GM18519 (cell line): Measurements from ENCODE around the gene GGA1.

Source experiments
- ATAC-seq: cut with Tn5 transposase; IDR thresholded peaks from one replicate; pipeline ENCODE4 v1.9.1; 2021; ENCODE audit warnings: mild to moderate bottlenecking, moderate library complexity; ENCODE audit not compliant: unreplicated experiment, low FRiP score

The GGA1 gene

GRCh38 chr22:37627121-37627520, 18.5 kb downstream of the GGA1 start:
- no peak for ATAC-seq

DNA sequence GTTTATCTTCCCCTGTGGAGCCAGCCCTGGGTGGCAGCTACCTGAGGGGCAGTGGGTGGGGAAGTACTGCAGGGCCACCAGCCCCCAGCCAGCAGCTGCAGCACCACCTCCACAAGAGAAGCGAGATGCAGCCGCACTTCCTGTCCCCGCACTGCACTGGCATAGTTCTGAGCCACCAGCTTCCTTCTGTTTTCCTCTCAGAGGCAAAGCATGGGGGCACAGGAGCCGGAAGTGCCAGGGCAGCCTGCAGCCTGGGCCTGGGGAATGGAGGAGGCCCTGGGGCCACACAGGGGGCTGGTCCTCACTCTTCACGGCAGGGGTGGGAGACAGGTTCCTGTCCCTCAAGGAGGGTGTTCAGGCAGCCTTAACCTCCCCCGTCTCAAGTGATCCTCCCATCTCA, 18.9 kb downstream of the GGA1 start:
- no peak for ATAC-seq

GRCh38 chr22:37628830-37629229, 20.2 kb downstream of the GGA1 start:
- ATAC-seq: no peak

DNA sequence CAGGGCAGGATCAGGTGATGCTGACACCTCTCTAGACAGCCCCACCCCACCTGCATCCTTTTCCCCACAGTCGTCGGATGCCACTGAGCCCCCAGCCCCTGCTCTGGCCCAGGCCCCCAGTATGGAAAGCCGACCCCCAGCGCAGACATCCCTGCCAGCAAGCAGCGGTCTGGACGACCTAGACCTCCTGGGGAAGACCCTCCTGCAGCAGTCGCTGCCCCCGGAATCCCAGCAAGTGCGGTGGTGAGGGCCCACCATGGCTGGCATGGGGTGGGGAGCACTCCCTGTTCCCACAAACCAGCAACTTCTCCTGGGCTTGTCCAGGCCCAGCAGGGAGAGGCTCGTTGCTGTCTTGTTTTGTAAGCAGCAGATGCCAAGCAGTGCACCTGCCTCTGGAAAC, 21.3 kb downstream of the GGA1 start:
- no peak for ATAC-seq

DNA sequence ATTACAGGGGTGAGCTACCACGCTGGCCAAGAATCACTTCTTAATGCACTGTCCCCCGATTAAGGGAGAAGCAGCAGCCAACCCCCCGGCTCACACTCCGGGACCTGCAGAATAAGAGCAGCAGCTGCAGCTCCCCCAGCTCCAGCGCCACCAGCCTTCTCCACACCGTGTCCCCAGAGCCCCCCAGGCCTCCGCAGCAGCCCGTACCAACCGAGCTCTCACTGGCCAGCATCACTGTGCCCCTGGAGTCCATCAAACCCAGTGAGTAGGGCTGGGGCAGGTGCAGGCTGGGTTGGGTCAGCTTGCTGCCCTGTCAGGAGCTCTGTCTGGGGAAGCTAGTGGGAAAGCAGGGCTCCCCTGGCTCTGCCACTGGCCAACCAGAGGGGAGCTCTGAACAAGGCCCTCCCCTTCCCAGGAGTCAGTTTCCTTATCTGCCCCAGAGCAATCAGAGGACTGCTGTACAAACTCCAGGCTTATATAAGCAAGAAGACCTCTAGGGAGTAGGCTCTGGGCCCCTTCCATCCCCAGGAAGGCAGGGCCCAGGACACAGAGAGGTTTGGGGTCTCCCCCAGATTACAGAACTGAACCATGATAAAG, 22.3 kb downstream of the GGA1 start:
- no peak for ATAC-seq

DNA sequence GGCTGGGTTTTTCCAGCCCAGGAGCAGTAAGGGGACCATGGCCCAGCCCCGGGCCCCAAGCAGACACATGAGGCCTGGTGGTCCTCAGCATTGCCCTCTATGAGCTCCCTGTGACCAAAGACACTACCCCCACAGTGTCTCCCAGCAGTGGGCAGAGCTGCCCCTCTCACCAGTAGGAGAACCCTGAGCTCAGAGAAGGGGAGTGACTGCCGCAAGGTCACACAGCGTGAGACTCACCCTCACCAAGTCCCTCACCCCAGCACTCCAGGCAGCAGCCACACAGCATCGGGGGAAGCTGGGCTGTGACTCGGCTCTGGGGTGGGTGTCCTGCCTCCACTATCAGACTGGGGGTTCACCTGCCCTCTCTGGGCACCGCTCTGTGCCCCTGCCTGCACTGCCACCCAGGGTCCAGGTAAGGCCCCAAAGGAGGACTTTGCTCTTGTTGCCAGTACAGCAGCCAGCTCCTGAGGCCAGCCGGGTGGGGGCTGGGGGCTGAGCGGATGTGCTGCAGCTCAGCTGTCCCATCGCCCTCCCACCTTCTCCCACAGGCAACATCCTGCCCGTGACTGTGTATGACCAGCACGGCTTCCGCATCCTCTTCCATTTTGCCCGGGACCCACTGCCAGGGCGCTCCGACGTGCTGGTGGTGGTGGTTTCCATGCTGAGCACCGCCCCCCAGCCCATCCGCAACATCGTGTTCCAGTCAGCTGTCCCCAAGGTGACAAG, 23.0 kb downstream of the GGA1 start:
- no peak for ATAC-seq

DNA sequence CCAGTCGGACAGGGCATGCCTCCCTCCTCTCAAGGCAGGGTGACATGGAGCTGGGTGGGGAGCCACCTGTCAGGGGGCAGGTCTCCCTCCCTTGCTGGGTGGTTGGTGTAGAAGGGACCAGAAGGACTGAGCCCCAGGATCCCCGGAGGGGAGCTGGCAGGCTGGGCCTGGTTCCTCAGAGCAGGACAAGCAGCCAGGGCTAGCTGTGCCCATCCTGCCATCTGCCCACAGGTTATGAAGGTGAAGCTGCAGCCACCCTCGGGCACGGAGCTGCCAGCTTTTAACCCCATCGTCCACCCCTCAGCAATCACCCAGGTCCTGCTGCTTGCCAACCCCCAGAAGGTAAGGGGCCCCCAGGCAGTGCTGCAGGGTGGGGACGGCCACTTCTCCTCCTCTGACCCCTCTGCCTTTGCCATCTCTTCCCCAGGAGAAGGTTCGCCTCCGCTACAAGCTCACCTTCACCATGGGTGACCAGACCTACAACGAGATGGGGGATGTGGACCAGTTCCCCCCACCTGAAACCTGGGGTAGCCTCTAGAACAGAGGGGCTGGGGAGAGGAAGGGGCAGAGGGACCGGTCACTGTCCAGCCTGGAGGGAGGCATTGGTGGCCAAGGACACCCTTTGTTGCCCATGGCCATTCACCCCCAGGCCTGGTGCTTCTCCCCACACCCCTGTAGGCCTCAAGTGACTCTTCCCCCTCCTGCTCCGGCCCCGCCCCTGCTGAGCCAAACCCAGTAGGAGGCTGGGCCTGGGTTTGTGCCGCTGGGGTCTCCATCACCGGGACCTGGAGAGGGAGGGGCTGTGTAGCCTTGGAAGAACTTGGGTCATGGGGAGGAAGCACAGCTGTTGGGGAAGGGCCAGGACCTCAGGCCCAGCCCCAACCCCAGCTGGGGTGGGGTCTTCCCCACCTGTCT, 23.8 kb downstream of the GGA1 start:
- ATAC-seq: no peak

DNA sequence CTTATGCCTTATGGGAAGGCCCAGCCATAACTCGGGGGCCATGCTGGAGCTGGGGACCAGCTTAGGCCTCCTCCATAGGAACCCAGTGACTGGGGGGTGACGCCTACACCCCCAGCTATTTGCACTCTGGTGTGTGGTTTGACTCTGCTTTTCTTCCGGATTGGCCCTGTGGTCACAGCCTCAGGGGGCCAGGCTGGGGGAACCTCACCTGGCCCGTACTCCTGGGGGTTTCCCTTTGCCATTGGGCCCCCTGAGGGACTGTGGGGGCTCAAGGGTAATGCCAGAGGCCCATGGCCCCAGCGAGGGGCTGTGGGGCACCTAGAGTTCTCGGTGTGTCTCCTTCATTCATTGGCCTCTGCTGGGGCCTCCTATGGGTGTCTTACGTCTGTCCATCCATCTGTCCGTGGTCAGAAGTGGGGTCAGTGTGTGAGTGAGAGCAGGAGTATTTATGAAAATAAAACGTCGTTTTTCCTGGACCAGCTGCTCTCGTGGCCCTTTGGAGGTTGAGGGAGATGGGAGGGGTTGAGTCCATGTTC, 24.5 kb downstream of the GGA1 start:
- peak; percentile 28 for ATAC-seq

DNA sequence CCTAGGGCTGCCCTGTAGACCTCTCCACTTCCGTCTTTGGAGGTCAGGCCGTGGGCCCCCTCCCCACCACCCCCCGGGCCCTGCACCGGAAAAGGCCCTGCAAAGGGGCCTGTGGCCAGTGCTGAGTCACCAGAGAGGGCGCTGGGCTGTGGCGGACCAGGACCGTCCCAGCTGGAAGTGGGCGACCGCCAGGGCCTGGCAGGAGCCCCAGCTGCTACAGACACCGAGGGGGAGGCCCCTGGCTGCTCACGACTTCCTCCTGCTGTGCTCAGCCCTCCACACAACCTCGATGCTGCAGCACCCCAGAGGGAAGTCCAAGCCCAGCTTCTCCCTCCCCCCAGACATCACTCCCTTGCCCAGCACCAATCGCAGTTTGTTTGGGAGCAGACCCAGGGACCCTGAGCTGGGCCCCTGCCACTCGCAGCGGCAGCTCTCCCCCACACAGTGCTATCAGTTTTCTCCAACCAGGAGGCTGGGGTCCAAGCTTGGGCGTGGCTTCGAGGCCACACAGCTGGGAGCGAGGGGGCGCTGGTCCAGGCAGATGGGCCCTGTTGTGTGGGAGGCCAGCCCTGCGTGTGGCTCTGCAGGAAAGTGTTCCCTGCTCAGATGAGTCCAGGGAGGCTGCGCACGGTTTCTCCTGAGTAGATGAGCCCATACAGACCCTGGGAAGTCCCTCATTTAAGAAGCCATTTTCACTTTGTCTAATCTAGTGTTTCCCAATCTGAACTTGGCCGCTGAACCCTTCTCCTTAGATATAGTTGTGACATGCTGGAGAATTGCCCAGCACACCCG, 25.2 kb downstream of the GGA1 start:
- ATAC-seq: peak; percentile 36

- ATAC-seq: no peak
These were observed 25.8 kb downstream of the GGA1 start for GRCh38 chr22:37634417-37634924.

- ATAC-seq: no peak
These were observed 26.5 kb downstream of the GGA1 start for GRCh38 chr22:37635157-37635556.

DNA sequence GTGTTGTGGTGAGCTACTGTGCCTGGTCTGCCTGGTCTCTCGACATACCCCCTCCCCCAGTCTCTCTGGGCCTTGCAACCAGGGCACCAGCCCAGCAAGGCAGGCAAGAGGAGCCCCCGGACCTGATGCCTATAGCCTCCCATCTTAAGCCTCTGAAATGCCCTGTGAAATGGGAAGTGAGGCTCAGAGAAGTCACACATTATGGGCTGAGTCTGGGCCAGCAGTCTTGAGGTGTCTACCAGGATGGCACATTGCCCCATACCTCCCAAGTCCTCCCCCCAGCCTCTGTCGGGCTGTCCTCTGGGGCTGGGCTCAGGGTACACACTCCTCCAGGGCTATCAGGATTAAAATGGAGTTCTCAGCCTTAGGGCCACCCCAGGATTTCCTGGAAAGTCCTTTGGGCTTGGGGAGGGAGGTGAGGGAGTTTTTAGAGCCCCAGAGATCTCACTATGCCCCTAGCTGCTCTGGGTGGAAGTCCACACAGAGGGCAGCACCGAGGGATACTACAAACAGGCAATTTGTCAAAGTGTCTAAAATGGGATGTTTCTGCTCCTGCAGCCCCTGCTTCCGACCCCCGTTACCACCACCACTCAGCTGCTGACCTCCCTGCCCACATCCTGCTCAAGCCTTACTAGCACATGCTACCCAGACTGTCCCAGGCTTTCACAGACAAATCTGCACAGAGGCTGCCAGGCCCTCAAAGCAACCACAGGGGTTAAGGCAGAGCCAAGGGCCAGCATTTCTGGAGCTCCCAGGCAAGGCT, 27.7 kb downstream of the GGA1 start:
- ATAC-seq: no peak

GRCh38 chr22:37636949-37637273, 28.3 kb downstream of the GGA1 start:
- ATAC-seq: no peak

DNA sequence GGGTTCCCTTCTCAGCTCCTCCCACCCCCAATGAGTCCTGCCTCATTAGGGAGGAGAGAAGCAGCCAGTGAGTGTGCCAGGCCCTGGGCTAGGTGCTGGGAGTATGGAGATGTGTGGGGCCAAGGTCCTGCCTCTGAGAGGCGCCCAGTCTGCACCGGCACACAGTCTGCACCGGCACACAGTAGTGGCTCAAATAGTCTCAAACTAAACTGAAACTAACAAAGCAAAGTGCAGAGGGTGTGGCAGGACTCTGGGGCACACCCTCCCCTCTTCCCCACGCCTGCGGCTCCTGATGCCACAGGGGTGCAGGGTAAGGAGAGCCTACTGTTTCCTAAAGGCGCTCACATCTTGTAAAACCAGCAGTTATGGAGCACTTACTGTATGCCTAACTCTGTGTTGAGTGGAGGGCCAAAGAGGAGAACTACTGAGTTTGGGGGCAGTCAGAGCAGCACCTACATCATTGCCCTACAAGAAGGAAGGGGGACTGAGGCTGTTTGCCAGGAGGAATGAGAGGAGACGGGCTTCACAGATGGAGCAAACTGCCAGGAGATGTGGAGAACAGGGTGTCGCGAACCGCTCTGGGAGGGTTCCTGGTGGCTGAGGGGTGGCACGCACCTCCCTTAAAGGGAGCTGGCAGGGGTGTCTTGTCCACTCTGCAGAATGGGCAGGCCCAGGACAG, 29.9 kb downstream of the GGA1 start:
- ATAC-seq: no peak

DNA sequence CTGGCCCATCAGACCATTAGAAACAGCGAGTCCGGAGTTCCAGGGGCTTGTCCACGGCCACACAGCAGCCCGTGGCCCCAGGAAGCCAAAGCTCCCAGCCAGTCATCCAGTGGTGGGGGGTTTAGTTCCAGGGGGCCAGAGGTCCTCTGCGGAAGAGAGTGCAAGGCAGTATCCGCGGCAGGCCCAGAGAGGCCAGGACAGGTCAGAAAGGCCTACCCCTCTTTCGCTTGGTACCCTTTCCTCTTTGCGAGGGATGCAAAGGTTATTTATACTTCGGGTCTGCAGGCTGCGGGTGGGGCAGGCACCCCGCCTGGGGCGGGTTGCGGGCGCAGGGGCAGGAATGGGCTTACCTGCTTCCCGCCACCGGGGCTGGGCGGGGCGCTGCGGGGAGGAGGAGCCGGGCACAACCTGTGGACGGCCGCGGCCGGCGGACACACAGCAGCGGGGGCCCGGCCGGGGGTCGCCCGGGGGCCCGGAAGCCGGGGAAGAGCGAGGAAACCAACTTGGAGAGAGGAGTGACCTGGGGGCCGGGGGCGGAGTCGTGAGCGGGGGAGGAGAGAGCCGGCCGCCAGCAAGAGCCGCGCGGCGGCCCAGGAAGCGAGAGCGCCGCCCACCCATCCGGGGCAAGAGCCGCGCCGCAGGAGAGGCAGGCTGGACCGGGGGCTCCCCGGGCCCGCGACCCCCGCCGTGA, 30.6 kb downstream of the GGA1 start, which contains the start of gene SH3BP1:
TSS of gene SH3BP1 (plus strand) at position 600 of the 691 bp plus-strand sequence. CDS start 119 bp downstream, outside the sequence.
- no peak for ATAC-seq

GRCh38 chr22:37639771-37640590, 31.3 kb downstream of the GGA1 start:
- ATAC-seq: no peak
